ENCODE data around the gene NPSR1.

- TF ChIP-seq, protein P1, sequence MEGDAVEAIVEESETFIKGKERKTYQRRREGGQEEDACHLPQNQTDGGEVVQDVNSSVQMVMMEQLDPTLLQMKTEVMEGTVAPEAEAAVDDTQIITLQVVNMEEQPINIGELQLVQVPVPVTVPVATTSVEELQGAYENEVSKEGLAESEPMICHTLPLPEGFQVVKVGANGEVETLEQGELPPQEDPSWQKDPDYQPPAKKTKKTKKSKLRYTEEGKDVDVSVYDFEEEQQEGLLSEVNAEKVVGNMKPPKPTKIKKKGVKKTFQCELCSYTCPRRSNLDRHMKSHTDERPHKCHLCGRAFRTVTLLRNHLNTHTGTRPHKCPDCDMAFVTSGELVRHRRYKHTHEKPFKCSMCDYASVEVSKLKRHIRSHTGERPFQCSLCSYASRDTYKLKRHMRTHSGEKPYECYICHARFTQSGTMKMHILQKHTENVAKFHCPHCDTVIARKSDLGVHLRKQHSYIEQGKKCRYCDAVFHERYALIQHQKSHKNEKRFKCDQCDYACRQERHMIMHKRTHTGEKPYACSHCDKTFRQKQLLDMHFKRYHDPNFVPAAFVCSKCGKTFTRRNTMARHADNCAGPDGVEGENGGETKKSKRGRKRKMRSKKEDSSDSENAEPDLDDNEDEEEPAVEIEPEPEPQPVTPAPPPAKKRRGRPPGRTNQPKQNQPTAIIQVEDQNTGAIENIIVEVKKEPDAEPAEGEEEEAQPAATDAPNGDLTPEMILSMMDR (IDR thresholded peaks at IDR 0.05): no peak
- no peak for TF ChIP-seq POLR2A (IDR thresholded peaks at IDR 0.05; ENCODE audit: low read depth)
- no peak for TF ChIP-seq EP300 (IDR thresholded peaks at IDR 0.05)
Observed at GRCh38 chr7:34875481-34875880, 217.5 kb downstream of the NPSR1 start.
